Common myeloid progenitor, CD34-positive (primary cell): Measurements from ENCODE around the gene CADM1.
A peak's percentile ranks its signal among the peaks of the same experiment; 100 is the strongest.

ENCODE experiments used
- CTCF ChIA-PET: fragments of 350-600 bp; sonication (Branson Sonifier 250); formaldehyde crosslinking; loops from one replicate; lab custom pipeline; 2021; ENCODE audit warnings: antibody characterized with exemption; lab: Charles Lee
- POLR2A ChIA-PET: fragments of 350-600 bp; sonication (Branson Sonifier 250); formaldehyde crosslinking; loops from one replicate; lab custom pipeline; 2021; ENCODE audit warnings: antibody characterized with exemption; lab: Charles Lee
- DNase-seq, 3 donors: peaks; one replicate each; pipeline versions ENCODE4 v3.0.0 to v3.0.0-alpha.2; 2013
- H3K27ac ChIP-seq, 2 experiments: 1 replicate in 1 of 2; 2 replicates in 1 of 2; pipeline ENCODE4 v1.7.0; 2013; ENCODE audit warnings: inconsistent platforms in 2 of 2, low read length in 2 of 2, mild to moderate bottlenecking in 2 of 2, low read depth in 1 of 2, moderate library complexity in 1 of 2; ENCODE audit not compliant: severe bottlenecking in 2 of 2, insufficient read depth in 1 of 2, poor library complexity in 1 of 2
- H3K27me3 ChIP-seq, 5 experiments: replicated peaks in 2 of 5; 1 replicate in 3 of 5; 2 replicates in 2 of 5; pipeline versions ENCODE4 v1.6.1 to v1.7.0; 2013; ENCODE audit warnings: low read length in 4 of 5, mild to moderate bottlenecking in 2 of 5, moderate library complexity in 2 of 5, inconsistent platforms in 1 of 5; ENCODE audit not compliant: insufficient read depth in 5 of 5, control insufficient read depth in 4 of 5
- H3K36me3 ChIP-seq, 4 experiments: 1 replicate in 2 of 4; 2 replicates in 2 of 4; pipeline versions ENCODE4 v1.6.1 to v1.7.0; 2013; ENCODE audit warnings: low read length in 3 of 4, control low read depth in 1 of 4, mild to moderate bottlenecking in 1 of 4; ENCODE audit not compliant: control insufficient read depth in 4 of 4, insufficient read depth in 4 of 4
- H3K4me1 ChIP-seq, 4 experiments: 1 replicate in 3 of 4; 2 replicates in 1 of 4; pipeline versions ENCODE4 v1.6.1 to v1.7.1; 2013; ENCODE audit warnings: low read length in 3 of 4, mild to moderate bottlenecking in 3 of 4, control low read depth in 1 of 4, inconsistent platforms in 1 of 4, moderate library complexity in 1 of 4; ENCODE audit not compliant: control insufficient read depth in 4 of 4, insufficient read depth in 4 of 4; ENCODE audit errors: control extremely low read depth in 1 of 4
- H3K4me3 ChIP-seq, 7 experiments: 1 replicate in 4 of 7; 2 replicates in 3 of 7; pipeline versions ENCODE4 v1.5.1 to v1.7.0; 2013; ENCODE audit warnings: mild to moderate bottlenecking in 7 of 7, low read length in 6 of 7, moderate library complexity in 6 of 7, inconsistent platforms in 2 of 7, low read depth in 2 of 7, control low read depth in 1 of 7; ENCODE audit not compliant: insufficient read depth in 4 of 7, control insufficient read depth in 1 of 7; ENCODE audit errors: extremely low read depth in 1 of 7
- H3K9me3 ChIP-seq, 5 experiments: 1 replicate in 4 of 5; 2 replicates in 1 of 5; pipeline versions ENCODE4 v1.6.1 to v1.7.1; 2013; ENCODE audit warnings: low read length in 4 of 5, mild to moderate bottlenecking in 2 of 5, inconsistent platforms in 1 of 5, low read depth in 1 of 5, moderate library complexity in 1 of 5; ENCODE audit not compliant: control insufficient read depth in 4 of 5, insufficient read depth in 2 of 5; ENCODE audit errors: control extremely low read depth in 1 of 5
- WGBS: methylation state at CpG from one replicate; pipeline ENCODE4 v1.1.5; 2013; ENCODE audit not compliant: insufficient coverage; 5-methylcytosine and 5-hydroxymethylcytosine counted together

The CADM1 gene

DNA sequence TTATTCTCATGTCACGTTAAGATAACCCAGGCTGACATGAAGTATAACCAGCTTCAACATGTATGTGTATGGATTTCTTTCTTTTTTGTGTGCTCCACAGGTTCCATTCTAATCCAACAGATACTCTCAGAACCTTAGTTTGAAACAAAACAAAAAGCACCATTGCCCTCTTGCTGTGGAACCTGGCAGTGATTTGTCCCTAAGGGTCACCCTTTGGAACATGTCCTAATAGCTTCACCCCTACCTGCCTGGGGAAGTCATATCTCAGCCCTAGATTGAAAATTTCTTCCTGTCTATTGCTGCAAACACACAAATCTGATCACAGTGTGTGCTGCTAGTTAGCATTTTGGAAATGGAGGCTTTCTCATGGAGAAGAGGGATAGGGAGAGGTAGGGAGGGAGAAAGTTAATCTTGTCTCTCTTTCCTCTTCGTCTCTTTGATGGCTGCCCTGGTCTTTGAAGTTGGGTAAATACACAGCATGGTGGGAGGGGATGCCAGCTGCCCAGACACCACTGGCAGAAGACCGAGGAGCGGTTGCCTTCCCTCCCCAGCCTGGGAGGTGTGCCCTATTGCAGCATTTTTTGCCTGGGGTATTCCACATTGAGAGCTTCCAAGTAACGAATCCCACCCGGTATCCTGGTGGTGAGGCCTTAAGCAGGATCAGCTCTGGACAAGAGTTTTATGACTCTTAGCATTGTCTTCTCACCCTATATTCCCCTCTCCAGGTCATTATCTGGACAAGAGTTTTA is 11.6 kb upstream of the CADM1 start:
- WGBS: 78% methylated on average over 4 of the region's 6 CpGs
- ChIA-PET CTCF (no interaction called here), POLR2A (no interaction called here)
- Histone ChIP-seq H3K4me3 (no peak overlapping the region), H3K27ac (no peak overlapping the region), H3K9me3 (no peaks in the 10 kb centered on the region), H3K4me1 (no peaks in the 10 kb centered on the region), H3K36me3 (no peaks in the 10 kb centered on the region), H3K27me3 (peaks cover 0 to 53% (median 12%) of the 10 kb centered on the region in 5 experiments)
- DNase-seq: no peak

DNA sequence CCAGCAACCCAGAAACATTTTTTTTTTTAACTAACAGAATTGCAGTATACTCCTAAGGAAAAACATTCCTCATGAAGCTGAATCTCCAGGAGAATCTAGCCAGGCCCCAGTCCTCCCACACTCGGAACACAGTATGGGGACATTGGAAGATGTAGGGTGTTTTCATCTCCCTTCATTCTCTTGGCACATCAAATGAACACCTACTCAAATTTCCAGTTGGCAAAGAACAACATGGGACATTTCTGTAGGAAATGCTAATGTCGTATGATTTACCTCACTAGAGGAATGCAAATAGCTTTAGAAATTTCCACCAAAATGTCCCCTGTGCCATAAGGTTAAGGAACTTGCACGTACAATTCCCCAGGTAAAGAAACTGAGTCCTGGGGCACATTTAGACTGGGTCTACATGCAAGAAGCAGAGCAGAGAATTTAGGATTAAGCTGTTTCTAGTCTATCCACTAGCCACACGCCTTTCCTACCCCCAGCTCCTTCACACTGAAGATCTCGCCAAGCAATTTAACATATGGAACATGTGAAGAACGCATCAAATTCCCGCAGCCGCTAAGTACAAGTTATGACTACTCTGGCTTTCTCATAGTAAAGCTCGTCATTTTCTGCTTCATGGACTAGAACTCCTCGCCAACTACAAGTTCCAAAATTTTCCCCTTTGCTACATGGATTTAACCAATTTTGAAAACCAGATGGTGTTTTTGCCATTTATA is 2.9 kb upstream of the CADM1 start:
- ChIA-PET POLR2A (no interaction called here), CTCF (no interaction called here)
- H3K9me3 ChIP-seq: peaks cover 0 to 3% (median 0%) of the 10 kb centered on the region in 5 experiments
- H3K4me3 ChIP-seq: no peak overlapping the region
- no peaks in the 10 kb centered on the region for H3K36me3 ChIP-seq
- H3K27me3 ChIP-seq: peaks cover 2 to 80% (median 27%) of the 10 kb centered on the region in 5 experiments
- peaks cover 2 to 28% (median 15%) of the 10 kb centered on the region in 4 experiments for H3K4me1 ChIP-seq
- no peak for DNase-seq
- no peak overlapping the region for H3K27ac ChIP-seq
- 89% methylated on average over 7 of the region's 10 CpGs for WGBS

DNA sequence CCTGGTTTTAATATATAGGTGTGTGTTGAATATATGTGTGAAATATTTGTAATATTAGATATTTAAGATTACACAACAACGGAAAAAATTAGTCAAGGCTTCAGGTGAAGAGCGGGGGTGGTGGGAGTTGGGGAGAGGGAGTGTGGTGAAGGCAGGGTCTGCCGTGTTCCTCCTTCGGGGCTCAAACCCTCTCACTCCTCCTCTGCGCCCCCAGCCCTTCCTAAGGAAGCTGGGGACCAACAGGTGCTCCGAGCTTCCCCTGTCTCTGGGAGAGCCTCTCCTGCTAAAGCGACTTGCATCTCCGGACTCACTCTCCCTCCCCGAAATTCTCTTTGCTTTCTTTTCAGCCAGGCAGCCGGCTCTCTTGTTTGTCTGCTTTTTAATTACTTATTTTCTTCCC is 960 bp upstream of the CADM1 start:
- 1% methylated on average over 7 of the region's 10 CpGs for WGBS
- peaks cover 2 to 29% (median 15%) of the 10 kb centered on the region in 4 experiments for H3K4me1 ChIP-seq
- peaks cover 18 to 90% (median 43%) of the 10 kb centered on the region in 5 experiments for H3K27me3 ChIP-seq
- POLR2A ChIA-PET: no interaction called here
- no peak overlapping the region for H3K27ac ChIP-seq
- H3K4me3 ChIP-seq: peak overlapping the region in 3 of 7 experiments; percentile 63 to 80 (median 70)
- peaks cover 0 to 3% (median 0%) of the 10 kb centered on the region in 5 experiments for H3K9me3 ChIP-seq
- H3K36me3 ChIP-seq: no peaks in the 10 kb centered on the region
- CTCF ChIA-PET: no interaction called here
- no peak for DNase-seq

DNA sequence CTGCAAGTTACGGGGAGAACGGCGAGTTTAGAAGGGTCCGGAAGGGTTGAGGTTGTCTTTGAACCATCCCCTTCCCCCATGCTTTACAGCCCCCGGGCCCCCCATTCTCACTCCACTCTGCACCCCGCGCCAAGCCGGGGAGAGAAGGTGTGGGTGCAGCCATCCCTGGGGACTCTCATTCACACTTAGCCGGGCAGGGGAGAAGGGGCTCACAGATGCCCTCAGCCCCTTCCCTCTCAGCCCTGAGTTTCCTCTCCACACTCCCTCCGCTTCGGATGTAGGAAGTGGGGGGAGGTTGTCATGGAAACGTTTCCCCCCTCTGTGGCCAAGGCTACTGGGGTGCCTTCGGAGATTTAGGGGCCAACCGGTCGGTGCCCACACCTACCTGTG is 334 bp downstream of the CADM1 start:
- peaks cover 21 to 93% (median 51%) of the 10 kb centered on the region in 5 experiments for H3K27me3 ChIP-seq
- WGBS: no CpG with 5 or more reads among the region's 15 CpGs

DNA sequence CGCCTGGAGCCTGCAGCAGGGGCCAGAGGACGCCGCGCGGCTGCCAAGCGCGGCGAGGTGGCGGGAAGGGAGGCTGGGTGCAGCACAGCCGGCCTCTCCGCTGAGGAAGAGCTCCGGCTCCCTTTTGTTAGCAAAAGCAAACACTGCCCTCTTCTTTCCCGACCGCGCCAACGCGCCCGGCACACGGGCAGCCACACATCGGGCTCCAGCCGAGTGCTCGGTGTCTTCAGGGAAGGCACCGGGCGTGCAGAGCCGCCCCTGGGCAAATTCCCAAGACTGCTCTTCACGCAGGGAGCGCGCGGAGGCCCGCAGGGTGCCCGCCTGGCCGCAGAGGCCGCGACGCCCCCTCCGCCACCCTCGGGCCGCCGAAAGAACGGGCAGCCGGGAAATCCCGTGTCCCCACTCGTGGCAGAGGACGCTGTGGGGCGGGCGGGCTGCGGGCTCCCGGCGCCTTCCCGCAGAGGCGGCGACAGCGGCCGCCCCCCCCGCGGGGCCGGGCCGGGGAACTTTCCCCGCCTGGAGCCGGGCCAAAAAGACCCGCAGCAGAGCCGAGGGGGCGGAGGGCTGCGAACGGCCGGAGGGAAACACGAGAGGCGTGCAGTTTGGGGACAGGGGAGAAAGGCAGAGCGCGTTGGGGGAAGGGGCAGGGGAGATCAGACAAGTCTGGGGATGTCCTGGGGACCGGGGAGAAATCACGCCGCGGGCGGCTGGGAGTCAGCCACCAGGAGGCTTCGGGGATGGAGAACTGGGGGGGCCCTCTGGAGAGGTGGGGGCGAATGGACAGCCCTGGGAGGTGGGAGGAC is 931 bp downstream of the CADM1 start:
- 0% methylated on average over 59 of the region's 77 CpGs for WGBS
- peaks cover 0 to 3% (median 0%) of the 10 kb centered on the region in 5 experiments for H3K9me3 ChIP-seq
- peaks cover 19 to 93% (median 53%) of the 10 kb centered on the region in 5 experiments for H3K27me3 ChIP-seq
- ChIA-PET POLR2A (no interaction called here), CTCF (no interaction called here)
- peak in 2 of 3 donors; percentile 28 to 32 for DNase-seq
- peak overlapping the region in 5 of 7 experiments; percentile 30 to 80 (median 65) for H3K4me3 ChIP-seq
- H3K4me1 ChIP-seq: peaks cover 2 to 29% (median 15%) of the 10 kb centered on the region in 4 experiments
- H3K36me3 ChIP-seq: no peaks in the 10 kb centered on the region
- H3K27ac ChIP-seq: no peak overlapping the region

More for the DNA sequence above, 334 bp downstream of the CADM1 start:
- Histone ChIP-seq H3K4me3 (peak overlapping the region in 6 of 7 experiments; percentile 19 to 80 (median 62)), H3K4me1 (peaks cover 2 to 29% (median 15%) of the 10 kb centered on the region in 4 experiments), H3K9me3 (peaks cover 0 to 3% (median 0%) of the 10 kb centered on the region in 5 experiments), H3K27ac (no peak overlapping the region), H3K36me3 (no peaks in the 10 kb centered on the region)
- no peak for DNase-seq
- ChIA-PET POLR2A (no interaction called here), CTCF (no interaction called here)

DNA sequence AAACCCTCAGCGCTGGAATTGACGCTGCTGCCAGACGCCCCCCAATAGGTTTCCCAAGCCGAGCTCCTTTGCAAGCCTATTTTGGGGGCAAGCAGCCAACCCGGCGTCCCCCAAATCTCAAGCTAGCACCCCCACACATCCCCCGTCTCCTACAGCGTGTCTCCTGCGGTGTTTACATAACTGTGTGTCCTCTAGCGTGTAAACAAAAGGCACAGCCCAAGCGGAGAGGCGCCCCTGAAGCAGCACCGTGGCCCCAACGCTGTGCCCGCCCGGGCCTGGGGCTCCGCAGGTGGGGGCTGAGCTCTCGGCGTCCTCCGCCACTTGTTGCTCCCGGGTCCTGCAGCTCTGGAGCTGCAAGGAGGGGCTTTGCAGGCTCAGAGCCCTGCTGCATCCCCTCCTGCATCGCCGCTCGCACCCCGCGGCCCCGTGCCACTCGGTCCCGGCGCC is 1.6 kb downstream of the CADM1 start:
- H3K4me3 ChIP-seq: peak overlapping the region in 4 of 7 experiments; percentile 63 to 80 (median 68)
- POLR2A ChIA-PET: no interaction called here
- H3K9me3 ChIP-seq: peaks cover 0 to 3% (median 0%) of the 10 kb centered on the region in 5 experiments
- no peak overlapping the region for H3K27ac ChIP-seq
- no peak for DNase-seq
- H3K36me3 ChIP-seq: no peaks in the 10 kb centered on the region
- 2% methylated on average over 23 of the region's 30 CpGs for WGBS
- H3K27me3 ChIP-seq: peaks cover 19 to 97% (median 54%) of the 10 kb centered on the region in 5 experiments
- CTCF ChIA-PET: no interaction called here
- H3K4me1 ChIP-seq: peaks cover 2 to 29% (median 15%) of the 10 kb centered on the region in 4 experiments
